Mesenteric fat pad (tissue), 1 donor: ENCODE results near the gene NT5C2. TPM values are rescaled to one million over a fixed set of nuclear protein-coding genes. Genes with fewer than 3 reads are reported as not detected.

Experiments
- total RNA-seq: library from RNA; stranded (reverse); fragmentation: NEBNext Ultra II Directional; extraction: Animal tissue kit (Norgen Biotek cat#: 25700); gene quantifications from one replicate; pipeline ENCODE4 v1.2.1, GENCODE V29; 2021
- donor health status: DM: yes; HTN: yes; CAD: no.

Gene NT5C2
- total RNA-seq, 1 donor from 2014 or later, result 56.5 TPM

Other genes starting within 250 kb of the NT5C2 start
- not detected for gene RPEL1, start 52.6 kb upstream of the NT5C2 start, total RNA-seq
- gene INA, start 83.9 kb upstream of the NT5C2 start, total RNA-seq, result not detected
- gene PCGF6, start 157.9 kb upstream of the NT5C2 start, total RNA-seq, result 11.0 TPM
- 2.3 TPM for gene TAF5, start 174.7 kb upstream of the NT5C2 start, total RNA-seq
- gene ATP5MK, start 203.2 kb upstream of the NT5C2 start, total RNA-seq, result 348 TPM
- 32.2 TPM for gene PDCD11, start 203.4 kb upstream of the NT5C2 start, total RNA-seq